Measurements from ENCODE around the gene GDF10.

DNA sequence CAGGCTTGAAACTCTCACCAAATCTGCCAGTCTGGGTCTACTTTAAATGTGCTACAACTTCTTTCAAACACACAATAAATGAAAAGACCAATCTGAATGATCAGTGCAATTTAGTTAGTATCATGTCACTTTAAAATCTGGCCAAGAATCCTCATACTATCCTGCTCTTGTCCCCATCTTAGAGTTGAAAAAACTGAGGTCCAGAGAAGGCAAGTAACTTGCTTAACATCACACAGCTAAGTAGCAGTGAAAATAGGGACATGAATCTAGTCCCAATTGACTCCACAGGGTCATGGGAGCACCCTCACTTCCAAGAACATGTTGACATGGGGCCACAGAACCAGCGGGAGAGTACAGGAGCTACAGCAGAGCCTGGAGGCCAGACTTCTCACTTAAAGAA lies 3.1 kb upstream of the GDF10 start:
- TF ChIP-seq POLR2A (IDR thresholded peaks at IDR 0.05) = no peak
- TF ChIP-seq, protein P1, sequence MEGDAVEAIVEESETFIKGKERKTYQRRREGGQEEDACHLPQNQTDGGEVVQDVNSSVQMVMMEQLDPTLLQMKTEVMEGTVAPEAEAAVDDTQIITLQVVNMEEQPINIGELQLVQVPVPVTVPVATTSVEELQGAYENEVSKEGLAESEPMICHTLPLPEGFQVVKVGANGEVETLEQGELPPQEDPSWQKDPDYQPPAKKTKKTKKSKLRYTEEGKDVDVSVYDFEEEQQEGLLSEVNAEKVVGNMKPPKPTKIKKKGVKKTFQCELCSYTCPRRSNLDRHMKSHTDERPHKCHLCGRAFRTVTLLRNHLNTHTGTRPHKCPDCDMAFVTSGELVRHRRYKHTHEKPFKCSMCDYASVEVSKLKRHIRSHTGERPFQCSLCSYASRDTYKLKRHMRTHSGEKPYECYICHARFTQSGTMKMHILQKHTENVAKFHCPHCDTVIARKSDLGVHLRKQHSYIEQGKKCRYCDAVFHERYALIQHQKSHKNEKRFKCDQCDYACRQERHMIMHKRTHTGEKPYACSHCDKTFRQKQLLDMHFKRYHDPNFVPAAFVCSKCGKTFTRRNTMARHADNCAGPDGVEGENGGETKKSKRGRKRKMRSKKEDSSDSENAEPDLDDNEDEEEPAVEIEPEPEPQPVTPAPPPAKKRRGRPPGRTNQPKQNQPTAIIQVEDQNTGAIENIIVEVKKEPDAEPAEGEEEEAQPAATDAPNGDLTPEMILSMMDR (IDR thresholded peaks at IDR 0.05) = no peak

Data from lower leg skin (tissue), 3 donors.